Activated CD8-positive, alpha-beta T cell treated with anti-CD3 and anti-CD28 coated beads for 36 hours (primary cell): ENCODE measurements around the gene CHST13. TPM values are rescaled to one million over a fixed set of nuclear protein-coding genes. Genes with fewer than 3 reads are reported as not detected.
"Not testable (repeated sequence)": the region's sequence is repeated elsewhere in the genome, so short reads cannot be mapped to it uniquely, and the experiment has no call there.

Experiments
- ATAC-seq: fragments of 200-7000 bp; cut with Tn5 transposase; one replicate; pipeline ENCODE4 v1.10.0; 2021; ENCODE audit warnings: mild to moderate bottlenecking, moderate library complexity
- CTCF ChIA-PET: fragments of 350-600 bp; sonication (Branson Sonifier 250); formaldehyde crosslinking; loops from one replicate; lab custom pipeline; 2021; ENCODE audit warnings: antibody characterized with exemption; lab: Charles Lee
- POLR2A ChIA-PET: fragments of 350-600 bp; sonication (Branson Sonifier 250); formaldehyde crosslinking; loops from one replicate; lab custom pipeline; 2021; ENCODE audit warnings: antibody characterized with exemption; lab: Charles Lee
- DNase-seq: peaks from one replicate; pipeline ENCODE4 v3.0.0-alpha.2; 2020
- H3K27ac Mint-ChIP-seq: one replicate; pipeline ENCODE4 v1.8.0; 2021; ENCODE audit warnings: mild to moderate bottlenecking, mixed read lengths
- H3K27me3 Mint-ChIP-seq: one replicate; pipeline ENCODE4 v1.8.0; 2021; ENCODE audit warnings: mixed read lengths
- H3K36me3 Mint-ChIP-seq: one replicate; pipeline ENCODE4 v1.8.0; 2021; ENCODE audit warnings: low read depth, mixed read lengths
- H3K4me1 Mint-ChIP-seq: one replicate; pipeline ENCODE4 v1.8.0; 2021; ENCODE audit warnings: low read depth, mixed read lengths
- H3K4me3 Mint-ChIP-seq: one replicate; pipeline ENCODE4 v1.8.0; 2021; ENCODE audit warnings: mild to moderate bottlenecking, moderate library complexity, mixed read lengths
- H3K9me3 Mint-ChIP-seq: one replicate; pipeline ENCODE4 v1.8.0; 2021; ENCODE audit warnings: mixed read lengths
- intact Hi-C: fragments of 100-400 bp; cut with micrococcal nuclease; formaldehyde crosslinking; loops from one replicate; pipeline ENCODE4 v1.10.0; 2022
- total RNA-seq, 2 experiments: library from RNA; stranded (reverse); gene quantifications; one replicate each; pipeline ENCODE4 v1.2.3, GENCODE V29; 2021
- TF ChIP-seq, protein P1 (sequence below): fragments of 200-600 bp; IDR thresholded peaks from one replicate; pipeline ENCODE4 v1.8.0; 2022; ENCODE audit warnings: antibody characterized with exemption, mild to moderate bottlenecking

The CHST13 gene
- total RNA-seq, 2 experiments from 2014 or later = not detected

DNA sequence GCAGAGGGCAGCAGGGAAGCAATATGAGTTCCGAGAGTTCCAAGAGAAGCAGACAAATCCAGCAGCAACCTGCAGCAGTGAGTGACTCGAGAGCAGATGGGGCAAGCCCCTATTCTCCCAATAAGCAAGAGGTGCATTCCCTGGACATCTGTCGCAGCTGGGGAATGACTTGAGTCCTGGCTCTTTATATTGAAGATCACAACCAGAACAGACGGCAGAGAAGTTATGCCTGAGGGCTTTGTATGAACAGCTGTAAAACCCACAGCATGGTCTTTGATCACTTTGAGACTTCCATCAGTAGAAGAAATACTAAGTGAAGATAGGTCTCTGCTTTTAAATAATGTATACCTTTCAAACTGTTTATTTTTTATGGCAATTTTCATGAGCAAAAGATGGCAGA lies 58.4 kb downstream of the CHST13 start:
- Mint-ChIP-seq H3K36me3 (no peaks in the 10 kb centered on the region), H3K4me1 (no peaks in the 10 kb centered on the region), H3K9me3 (peaks cover 4% of the 10 kb centered on the region), H3K27me3 (peaks cover 3% of the 10 kb centered on the region), H3K27ac (no peak overlapping the region), H3K4me3 (no peak overlapping the region)
- ATAC-seq = no peak
- intact Hi-C loops = no loop called here
- POLR2A ChIA-PET = no interaction called here
- CTCF ChIA-PET = no interaction called here
- TF ChIP-seq, protein P1, sequence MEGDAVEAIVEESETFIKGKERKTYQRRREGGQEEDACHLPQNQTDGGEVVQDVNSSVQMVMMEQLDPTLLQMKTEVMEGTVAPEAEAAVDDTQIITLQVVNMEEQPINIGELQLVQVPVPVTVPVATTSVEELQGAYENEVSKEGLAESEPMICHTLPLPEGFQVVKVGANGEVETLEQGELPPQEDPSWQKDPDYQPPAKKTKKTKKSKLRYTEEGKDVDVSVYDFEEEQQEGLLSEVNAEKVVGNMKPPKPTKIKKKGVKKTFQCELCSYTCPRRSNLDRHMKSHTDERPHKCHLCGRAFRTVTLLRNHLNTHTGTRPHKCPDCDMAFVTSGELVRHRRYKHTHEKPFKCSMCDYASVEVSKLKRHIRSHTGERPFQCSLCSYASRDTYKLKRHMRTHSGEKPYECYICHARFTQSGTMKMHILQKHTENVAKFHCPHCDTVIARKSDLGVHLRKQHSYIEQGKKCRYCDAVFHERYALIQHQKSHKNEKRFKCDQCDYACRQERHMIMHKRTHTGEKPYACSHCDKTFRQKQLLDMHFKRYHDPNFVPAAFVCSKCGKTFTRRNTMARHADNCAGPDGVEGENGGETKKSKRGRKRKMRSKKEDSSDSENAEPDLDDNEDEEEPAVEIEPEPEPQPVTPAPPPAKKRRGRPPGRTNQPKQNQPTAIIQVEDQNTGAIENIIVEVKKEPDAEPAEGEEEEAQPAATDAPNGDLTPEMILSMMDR = no peak
- DNase-seq = no peak

DNA sequence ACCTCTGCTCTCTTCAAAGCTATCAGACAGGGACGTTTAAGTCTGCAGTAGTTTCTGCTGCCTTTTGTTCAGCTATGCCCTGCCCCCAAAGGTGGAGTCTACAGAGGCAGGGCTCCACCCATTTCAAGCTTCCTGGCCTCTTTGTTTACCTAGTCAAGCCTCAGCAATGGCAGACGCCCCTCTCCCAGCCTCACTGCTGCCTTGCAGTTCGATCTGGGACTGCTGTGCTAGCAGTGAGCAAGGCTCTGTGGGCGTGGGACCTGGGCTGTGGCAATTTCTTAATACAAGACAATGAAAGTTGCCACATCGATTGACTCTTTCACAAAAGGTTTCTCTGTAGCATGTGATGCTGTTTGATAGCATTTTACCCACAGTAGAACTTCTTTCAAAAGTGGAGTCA lies 67.6 kb downstream of the CHST13 start:
- H3K36me3 Mint-ChIP-seq, H3K4me3 Mint-ChIP-seq, intact Hi-C loops, POLR2A ChIA-PET, H3K27me3 Mint-ChIP-seq, CTCF ChIA-PET, DNase-seq, H3K4me1 Mint-ChIP-seq, ATAC-seq, H3K27ac Mint-ChIP-seq: not testable (repeated sequence)
- peaks cover 19% of the 10 kb centered on the region for H3K9me3 Mint-ChIP-seq

Other genes with a start within 250 kb of the CHST13 start
- gene KLF15, start 166.7 kb upstream of the CHST13 start, total RNA-seq = under 1 TPM in 1 of 2 experiments, not detected in 1; 0.11 TPM
- not detected for gene CFAP100, start 129.2 kb upstream of the CHST13 start, total RNA-seq
- 10 to 100 TPM; 27.8 to 29.8 TPM for gene ZXDC, start 48.3 kb upstream of the CHST13 start, total RNA-seq
- gene UROC1, start 6.4 kb upstream of the CHST13 start, total RNA-seq = not detected
- gene C3orf22, start 34.8 kb downstream of the CHST13 start, total RNA-seq = not detected
- 1 to 10 TPM; 4.5 to 5.0 TPM for gene TXNRD3, start 131.0 kb downstream of the CHST13 start, total RNA-seq
- gene CHCHD6, start 180.1 kb downstream of the CHST13 start, total RNA-seq = 10 to 100 TPM; 16.6 to 21.2 TPM